ENCODE measurements around the gene SLC22A14.
A peak's percentile ranks its signal among the peaks of the same experiment; 100 is the strongest.
"Not testable (repeated sequence)": the region's sequence is repeated elsewhere in the genome, so short reads cannot be mapped to it uniquely, and the experiment has no call there.

SLC22A14 gene

GRCh38 chr3:38314112-38314763 is 32.1 kb downstream of the SLC22A14 start:
- DNase-seq: no peak

- DNase-seq: no peak
Observed at GRCh38 chr3:38314764-38315487, 32.8 kb downstream of the SLC22A14 start.

- DNase-seq: no peak
Observed at GRCh38 chr3:38315488-38316230, 33.6 kb downstream of the SLC22A14 start.

GRCh38 chr3:38316356-38317191 is 34.5 kb downstream of the SLC22A14 start:
- DNase-seq: no peak

- DNase-seq: no peak
Observed at GRCh38 chr3:38317192-38317759, 35.2 kb downstream of the SLC22A14 start.

GRCh38 chr3:38318766-38319671 is 36.9 kb downstream of the SLC22A14 start:
- DNase-seq: no peak

GRCh38 chr3:38320638-38321037 is 38.5 kb downstream of the SLC22A14 start:
- not testable (repeated sequence) for DNase-seq

GRCh38 chr3:38323060-38323459 is 41.0 kb downstream of the SLC22A14 start:
- DNase-seq: no peak

- no peak for DNase-seq
Observed at GRCh38 chr3:38325256-38325655, 43.2 kb downstream of the SLC22A14 start.

- DNase-seq: no peak
Observed at GRCh38 chr3:38327335-38328009, 45.4 kb downstream of the SLC22A14 start.

- no peak for DNase-seq
Observed at GRCh38 chr3:38331257-38332022, 49.3 kb downstream of the SLC22A14 start.

GRCh38 chr3:38332201-38332600 is 50.1 kb downstream of the SLC22A14 start:
- no peak for DNase-seq

GRCh38 chr3:38334142-38335055 is 52.3 kb downstream of the SLC22A14 start:
- DNase-seq: no peak

- DNase-seq: no peak
Observed at GRCh38 chr3:38335263-38335662, 53.2 kb downstream of the SLC22A14 start.

GRCh38 chr3:38337703-38338102 is 55.6 kb downstream of the SLC22A14 start:
- DNase-seq: no peak

- peak; percentile 12 for DNase-seq
Observed at GRCh38 chr3:38343797-38344594, 61.9 kb downstream of the SLC22A14 start.

GRCh38 chr3:38345879-38346586 is 63.9 kb downstream of the SLC22A14 start:
- no peak for DNase-seq

All from NCI-H1694 treated with DMSO at 0.1 percent for 48 hours (cell line).